OCI-LY3 (cell line): ENCODE measurements around the gene GM2A.

Source experiments
- EZH2phosphoT487 ChIP-seq: fragments of 200-600 bp; shearing (Covaris generic); IDR thresholded peaks from 2 replicates; pipeline ENCODE4 v1.6.1; 2018; ENCODE audit warnings: antibody characterized with exemption, mixed run types, low read depth
- TF ChIP-seq, protein P1 (sequence below): fragments of 200-600, 300-600 bp; sonication (generic); IDR thresholded peaks from 2 replicates; pipeline ENCODE4 v1.5.1; 2014; ENCODE audit warnings: antibody characterized with exemption, low read length, low read depth

GRCh38 chr5:151264113-151264512, 11.1 kb downstream of the GM2A start:
- TF ChIP-seq, protein P1, sequence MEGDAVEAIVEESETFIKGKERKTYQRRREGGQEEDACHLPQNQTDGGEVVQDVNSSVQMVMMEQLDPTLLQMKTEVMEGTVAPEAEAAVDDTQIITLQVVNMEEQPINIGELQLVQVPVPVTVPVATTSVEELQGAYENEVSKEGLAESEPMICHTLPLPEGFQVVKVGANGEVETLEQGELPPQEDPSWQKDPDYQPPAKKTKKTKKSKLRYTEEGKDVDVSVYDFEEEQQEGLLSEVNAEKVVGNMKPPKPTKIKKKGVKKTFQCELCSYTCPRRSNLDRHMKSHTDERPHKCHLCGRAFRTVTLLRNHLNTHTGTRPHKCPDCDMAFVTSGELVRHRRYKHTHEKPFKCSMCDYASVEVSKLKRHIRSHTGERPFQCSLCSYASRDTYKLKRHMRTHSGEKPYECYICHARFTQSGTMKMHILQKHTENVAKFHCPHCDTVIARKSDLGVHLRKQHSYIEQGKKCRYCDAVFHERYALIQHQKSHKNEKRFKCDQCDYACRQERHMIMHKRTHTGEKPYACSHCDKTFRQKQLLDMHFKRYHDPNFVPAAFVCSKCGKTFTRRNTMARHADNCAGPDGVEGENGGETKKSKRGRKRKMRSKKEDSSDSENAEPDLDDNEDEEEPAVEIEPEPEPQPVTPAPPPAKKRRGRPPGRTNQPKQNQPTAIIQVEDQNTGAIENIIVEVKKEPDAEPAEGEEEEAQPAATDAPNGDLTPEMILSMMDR: no peak
- TF ChIP-seq EZH2phosphoT487: no peak
